ENCODE results near the gene FAIM.

The FAIM gene

GRCh38 chr3:138573138-138573537 lies 35.4 kb upstream of the FAIM start:
- no peak for DNase-seq (ENCODE audit: low spot score)
- in situ Hi-C loops (cut with MboI; ENCODE audit: low pct_unique_long_range_greater_than_20kb, low sequenced_read_pairs, unreplicated experiment) = no loop called here
- TF ChIP-seq, protein P1, sequence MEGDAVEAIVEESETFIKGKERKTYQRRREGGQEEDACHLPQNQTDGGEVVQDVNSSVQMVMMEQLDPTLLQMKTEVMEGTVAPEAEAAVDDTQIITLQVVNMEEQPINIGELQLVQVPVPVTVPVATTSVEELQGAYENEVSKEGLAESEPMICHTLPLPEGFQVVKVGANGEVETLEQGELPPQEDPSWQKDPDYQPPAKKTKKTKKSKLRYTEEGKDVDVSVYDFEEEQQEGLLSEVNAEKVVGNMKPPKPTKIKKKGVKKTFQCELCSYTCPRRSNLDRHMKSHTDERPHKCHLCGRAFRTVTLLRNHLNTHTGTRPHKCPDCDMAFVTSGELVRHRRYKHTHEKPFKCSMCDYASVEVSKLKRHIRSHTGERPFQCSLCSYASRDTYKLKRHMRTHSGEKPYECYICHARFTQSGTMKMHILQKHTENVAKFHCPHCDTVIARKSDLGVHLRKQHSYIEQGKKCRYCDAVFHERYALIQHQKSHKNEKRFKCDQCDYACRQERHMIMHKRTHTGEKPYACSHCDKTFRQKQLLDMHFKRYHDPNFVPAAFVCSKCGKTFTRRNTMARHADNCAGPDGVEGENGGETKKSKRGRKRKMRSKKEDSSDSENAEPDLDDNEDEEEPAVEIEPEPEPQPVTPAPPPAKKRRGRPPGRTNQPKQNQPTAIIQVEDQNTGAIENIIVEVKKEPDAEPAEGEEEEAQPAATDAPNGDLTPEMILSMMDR (IDR thresholded peaks at IDR 0.05; ENCODE audit: extremely low read depth, insufficient read depth, missing control alignments) = no peak

- TF ChIP-seq, protein P1 (IDR thresholded peaks at IDR 0.05; ENCODE audit: extremely low read depth, insufficient read depth, missing control alignments) = no peak
- no peak for DNase-seq (ENCODE audit: low spot score)
- in situ Hi-C loops (cut with MboI; ENCODE audit: low pct_unique_long_range_greater_than_20kb, low sequenced_read_pairs, unreplicated experiment) = no loop called here
Observed at GRCh38 chr3:138578141-138578540, 30.4 kb upstream of the FAIM start.

- TF ChIP-seq, protein P1 (IDR thresholded peaks at IDR 0.05; ENCODE audit: extremely low read depth, insufficient read depth, missing control alignments) = no peak
- in situ Hi-C loops (cut with MboI; ENCODE audit: low pct_unique_long_range_greater_than_20kb, low sequenced_read_pairs, unreplicated experiment) = no loop called here
- DNase-seq (ENCODE audit: low spot score) = no peak
Observed at GRCh38 chr3:138578961-138579574, 29.5 kb upstream of the FAIM start.

- no peak for DNase-seq (ENCODE audit: low spot score)
- in situ Hi-C loops (cut with MboI; ENCODE audit: low pct_unique_long_range_greater_than_20kb, low sequenced_read_pairs, unreplicated experiment) = no loop called here
Observed at GRCh38 chr3:138587374-138587773, 21.2 kb upstream of the FAIM start.

GRCh38 chr3:138588445-138588844 lies 20.1 kb upstream of the FAIM start:
- in situ Hi-C loops (cut with MboI; ENCODE audit: low pct_unique_long_range_greater_than_20kb, low sequenced_read_pairs, unreplicated experiment) = no loop called here
- TF ChIP-seq, protein P1 (IDR thresholded peaks at IDR 0.05; ENCODE audit: extremely low read depth, insufficient read depth, missing control alignments) = no peak
- no peak for DNase-seq (ENCODE audit: low spot score)

More at GRCh38 chr3:138587374-138587773, 21.2 kb upstream of the FAIM start:
- TF ChIP-seq, protein P1 (IDR thresholded peaks at IDR 0.05; ENCODE audit: extremely low read depth, insufficient read depth, missing control alignments) = no peak

GRCh38 chr3:138591392-138591791 lies 17.2 kb upstream of the FAIM start:
- TF ChIP-seq, protein P1 (IDR thresholded peaks at IDR 0.05; ENCODE audit: extremely low read depth, insufficient read depth, missing control alignments) = no peak
- no peak for DNase-seq (ENCODE audit: low spot score)
- in situ Hi-C loops (cut with MboI; ENCODE audit: low pct_unique_long_range_greater_than_20kb, low sequenced_read_pairs, unreplicated experiment) = loop anchor here (10.0 kb wide), 1 partner anchor 323 kb away; no protein-coding TSS in a partner anchor

Measured in GM13977 (cell line).